ENCODE results near the gene MERTK. TPM values are rescaled to one million over a fixed set of nuclear protein-coding genes. Genes with fewer than 3 reads are reported as not detected.
"Not testable (repeated sequence)": the region's sequence is repeated elsewhere in the genome, so short reads cannot be mapped to it uniquely, and the experiment has no call there.

Gene MERTK
- total RNA-seq, 1 donor from 2014 or later: 14.3 TPM

DNA sequence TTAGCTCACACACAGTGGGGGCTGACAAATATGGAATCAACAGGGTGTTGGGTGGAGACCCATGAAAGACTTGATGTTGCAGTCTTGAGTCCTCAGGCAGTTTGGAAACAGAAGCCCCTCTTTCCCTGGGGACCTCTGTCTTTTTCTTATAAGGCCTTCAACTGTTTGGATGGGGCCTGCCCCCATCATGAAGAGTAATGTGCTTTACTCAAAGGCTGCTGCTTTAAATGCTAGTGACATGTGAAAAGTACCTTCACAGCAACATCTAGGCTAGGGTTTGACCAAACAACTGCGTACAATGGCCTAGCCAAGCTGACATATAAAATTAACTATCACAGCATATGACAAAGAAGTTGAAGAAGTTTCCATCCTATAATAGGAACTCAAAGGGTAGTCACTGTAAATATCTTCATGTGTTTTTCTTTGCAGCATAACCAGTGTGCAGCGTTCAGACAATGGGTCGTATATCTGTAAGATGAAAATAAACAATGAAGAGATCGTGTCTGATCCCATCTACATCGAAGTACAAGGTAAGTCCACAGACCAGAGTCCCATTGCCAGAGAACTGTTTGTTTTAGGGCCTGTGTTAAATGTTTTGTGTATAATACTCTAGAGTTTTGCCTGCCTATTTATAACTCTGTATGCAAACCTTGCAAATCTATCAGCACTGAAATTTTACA is 46.3 kb downstream of the MERTK start:
- DNase-seq (ENCODE audit: low spot score) (no peak), ATAC-seq (peak; percentile 43)

GRCh38 chr2:111945444-111946293 is 47.3 kb downstream of the MERTK start:
- ATAC-seq: peak; percentile 17

DNA sequence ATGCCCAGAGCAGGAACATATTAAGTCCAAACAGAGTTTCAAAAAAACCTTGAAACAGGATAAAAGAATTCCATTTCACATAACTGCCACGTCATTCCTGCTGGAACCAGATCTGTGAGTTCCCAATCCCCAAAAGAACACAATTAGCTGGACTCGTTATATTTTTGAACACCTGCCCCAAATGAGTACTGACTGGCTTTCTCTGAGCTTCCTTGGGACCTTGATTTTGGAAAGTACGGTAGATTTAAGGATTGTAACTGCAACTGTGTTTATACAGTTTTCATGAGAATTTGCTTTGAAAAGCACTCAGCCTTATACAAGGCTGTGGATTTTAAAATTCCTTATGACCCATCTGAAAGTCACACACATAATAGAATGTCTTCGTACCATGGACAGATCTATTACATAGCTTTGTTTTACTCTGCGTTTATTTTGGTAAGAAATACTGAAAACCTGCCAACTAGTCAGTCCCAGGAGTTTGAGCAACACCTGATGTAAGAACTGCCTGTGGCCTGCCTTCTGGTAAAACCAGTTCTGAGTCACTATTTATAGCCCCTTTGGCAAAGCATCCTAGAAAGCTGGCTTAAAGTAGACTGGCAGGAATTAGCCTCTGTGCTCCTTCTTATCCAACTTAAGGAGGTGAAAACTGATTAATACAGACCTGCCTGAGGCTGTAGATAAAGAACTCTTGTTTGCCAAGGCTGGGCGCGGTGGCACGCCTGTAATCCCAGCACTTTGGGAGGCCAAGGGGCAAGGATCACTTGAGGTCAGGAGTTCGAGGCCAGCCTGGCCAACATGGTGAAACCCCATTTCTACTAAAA is 48.1 kb downstream of the MERTK start:
- ATAC-seq (peak; percentile 87), DNase-seq (ENCODE audit: low spot score) (peak; percentile 72)

More at GRCh38 chr2:111945444-111946293, 47.3 kb downstream of the MERTK start:
- no peak for DNase-seq (ENCODE audit: low spot score)

DNA sequence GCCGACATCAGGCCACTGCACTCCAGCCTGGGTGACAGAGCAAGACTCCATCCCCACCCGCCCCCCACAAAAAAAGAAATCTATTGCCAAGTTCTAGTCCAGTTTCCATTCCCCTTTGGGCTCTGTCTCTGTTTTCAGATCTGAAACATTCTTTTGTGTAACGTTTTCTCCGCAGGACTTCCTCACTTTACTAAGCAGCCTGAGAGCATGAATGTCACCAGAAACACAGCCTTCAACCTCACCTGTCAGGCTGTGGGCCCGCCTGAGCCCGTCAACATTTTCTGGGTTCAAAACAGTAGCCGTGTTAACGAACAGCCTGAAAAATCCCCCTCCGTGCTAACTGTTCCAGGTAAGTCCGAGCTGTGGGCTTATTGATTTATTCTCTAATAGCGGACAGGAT is 48.8 kb downstream of the MERTK start:
- no peak for DNase-seq (ENCODE audit: low spot score)
- no peak for ATAC-seq

GRCh38 chr2:111948832-111949231 is 50.4 kb downstream of the MERTK start:
- ATAC-seq: no peak
- DNase-seq (ENCODE audit: low spot score): no peak

DNA sequence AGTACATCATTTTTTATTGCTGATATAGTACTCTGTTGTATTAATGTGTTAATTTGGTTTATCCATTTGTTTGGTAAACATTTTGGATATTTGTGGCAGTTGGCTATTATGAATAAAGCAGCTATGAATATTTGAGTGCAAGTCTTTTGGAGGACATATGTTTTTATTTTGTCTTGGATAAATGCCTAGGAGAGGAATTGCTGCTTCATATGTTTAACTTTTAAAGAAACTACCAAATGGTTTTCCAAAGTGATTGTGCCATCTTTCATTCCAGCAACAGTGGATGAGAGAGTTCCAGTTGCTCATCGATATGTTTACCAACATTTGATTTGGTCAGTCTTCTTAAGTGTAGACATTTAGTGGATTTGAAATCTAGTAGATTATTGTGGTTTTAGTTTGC is 51.8 kb downstream of the MERTK start:
- ATAC-seq: no peak
- no peak for DNase-seq (ENCODE audit: low spot score)

DNA sequence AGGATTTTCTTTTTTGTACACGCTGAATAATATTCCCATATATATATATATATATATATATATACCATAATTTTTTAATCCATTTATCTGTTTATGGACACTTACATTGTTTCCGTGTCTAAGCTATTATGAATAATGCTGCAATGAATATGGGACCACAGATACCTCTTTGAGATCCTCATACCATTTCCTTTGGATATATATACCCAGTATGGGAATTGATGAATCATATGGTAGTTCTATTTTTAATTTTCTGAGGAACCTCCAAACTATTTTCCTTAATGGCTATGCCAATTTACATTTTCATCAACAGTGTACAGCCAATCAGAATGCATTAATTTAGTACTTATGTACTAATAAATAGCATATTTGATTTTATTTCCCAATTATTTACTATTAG is 53.1 kb downstream of the MERTK start:
- no peak for ATAC-seq
- no peak for DNase-seq (ENCODE audit: low spot score)

- ATAC-seq: no peak
These were observed 54.6 kb downstream of the MERTK start for GRCh38 chr2:111952871-111953452.

DNA sequence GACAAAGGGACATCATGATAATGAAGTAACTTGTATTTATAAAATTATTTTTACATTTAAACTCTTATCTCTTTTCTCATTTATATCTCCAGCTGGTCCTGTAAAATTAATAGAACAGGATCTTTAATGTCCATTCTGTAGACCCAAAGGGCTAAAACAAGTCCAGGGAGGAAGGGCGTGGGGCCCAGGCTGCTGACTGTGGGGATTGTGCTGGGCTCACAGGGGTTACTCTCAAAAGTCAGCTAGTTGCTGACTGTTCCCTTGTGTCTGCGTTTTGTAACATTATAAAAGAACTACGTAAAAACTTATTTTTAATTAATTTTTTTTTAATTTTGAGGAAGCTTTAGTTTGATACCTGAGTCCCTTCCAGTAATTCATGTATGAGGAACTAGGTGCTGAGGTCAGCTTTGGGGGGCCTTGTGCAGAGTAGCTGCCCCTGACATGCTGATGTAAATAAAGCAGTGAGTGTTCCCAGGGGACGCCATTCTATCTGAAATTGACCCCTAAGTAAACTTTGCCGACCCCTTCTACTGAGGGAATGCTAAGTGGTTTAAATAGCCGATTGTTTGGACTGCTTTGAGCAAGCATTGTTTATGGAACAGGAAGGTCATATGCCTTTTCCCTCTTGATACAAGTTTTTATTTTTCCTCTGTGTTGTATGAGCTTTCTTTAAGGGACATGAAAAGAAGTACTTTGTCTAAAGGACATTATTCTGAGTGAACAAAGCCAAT is 56.4 kb downstream of the MERTK start:
- DNase-seq (ENCODE audit: low spot score): no peak

More at GRCh38 chr2:111952871-111953452, 54.6 kb downstream of the MERTK start:
- no peak for DNase-seq (ENCODE audit: low spot score)

DNA sequence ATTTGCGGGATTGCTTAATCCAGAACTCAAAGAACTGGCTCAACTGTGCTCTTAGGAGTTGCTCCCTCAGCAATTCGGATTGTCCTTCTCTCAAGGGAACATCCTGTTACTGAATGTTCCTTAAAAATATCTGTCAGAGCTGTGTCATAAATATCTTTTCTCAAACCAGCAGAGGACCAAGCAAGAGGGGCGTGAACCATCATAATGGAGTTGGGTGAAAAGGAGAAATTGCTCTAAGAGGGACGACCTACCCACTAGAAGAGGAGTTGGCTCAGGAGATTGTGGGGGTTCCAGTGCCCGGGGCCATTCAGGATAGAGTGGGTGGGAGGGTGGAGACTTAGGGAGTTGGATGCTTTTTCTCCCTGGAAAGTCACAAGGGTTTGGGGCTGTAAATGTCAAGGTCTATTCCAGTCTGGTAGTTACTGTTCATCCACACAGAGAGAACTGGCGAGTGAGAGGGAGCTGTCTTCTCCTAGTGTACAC is 59.5 kb downstream of the MERTK start:
- peak; percentile 65 for ATAC-seq
- no peak for DNase-seq (ENCODE audit: low spot score)

More for the DNA sequence above, 56.4 kb downstream of the MERTK start:
- peak; percentile 58 for ATAC-seq

GRCh38 chr2:111958901-111959300 is 60.5 kb downstream of the MERTK start:
- DNase-seq (ENCODE audit: low spot score) (no peak), ATAC-seq (no peak)

DNA sequence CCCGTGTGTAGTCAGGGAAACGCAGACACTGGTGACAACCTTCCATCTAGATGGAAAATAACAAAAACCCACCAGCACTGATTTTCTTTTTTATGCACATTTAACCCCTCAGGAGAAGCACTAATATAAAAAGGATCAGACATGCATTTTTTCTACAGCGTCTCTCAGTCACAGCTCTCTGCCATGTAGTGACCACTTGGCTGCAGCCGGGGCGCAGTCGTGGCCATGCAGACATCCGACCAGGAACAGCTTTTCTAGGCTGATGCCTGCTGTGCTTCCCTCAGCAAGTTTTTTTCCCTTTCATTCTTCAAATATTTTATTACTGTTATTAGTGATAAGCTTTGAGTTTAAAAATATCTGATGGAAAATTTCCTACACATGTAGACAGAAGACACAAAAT is 63.3 kb downstream of the MERTK start:
- ATAC-seq: no peak
- no peak for DNase-seq (ENCODE audit: low spot score)

GRCh38 chr2:111963086-111963485 is 64.7 kb downstream of the MERTK start:
- ATAC-seq; DNase-seq (ENCODE audit: low spot score): not testable (repeated sequence)

DNA sequence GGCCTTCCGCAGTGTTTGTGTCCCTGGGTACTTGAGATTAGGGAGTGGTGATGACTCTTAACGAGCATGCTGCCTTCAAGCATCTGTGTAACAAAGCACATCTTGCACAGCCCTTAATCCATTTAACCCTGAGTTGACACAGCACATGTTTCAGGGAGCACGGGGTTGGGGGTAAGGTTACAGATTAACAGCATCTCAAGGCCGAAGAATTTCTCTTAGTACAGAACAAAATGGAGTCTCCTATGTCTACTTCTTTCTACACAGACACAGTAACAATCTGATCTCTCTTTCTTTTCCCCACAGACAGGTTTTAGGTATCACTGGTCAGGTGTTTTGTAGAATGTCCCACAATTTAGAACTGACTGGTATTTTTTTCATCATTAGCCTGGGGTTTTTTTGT is 65.1 kb downstream of the MERTK start:
- DNase-seq (ENCODE audit: low spot score); ATAC-seq: not testable (repeated sequence)

DNA sequence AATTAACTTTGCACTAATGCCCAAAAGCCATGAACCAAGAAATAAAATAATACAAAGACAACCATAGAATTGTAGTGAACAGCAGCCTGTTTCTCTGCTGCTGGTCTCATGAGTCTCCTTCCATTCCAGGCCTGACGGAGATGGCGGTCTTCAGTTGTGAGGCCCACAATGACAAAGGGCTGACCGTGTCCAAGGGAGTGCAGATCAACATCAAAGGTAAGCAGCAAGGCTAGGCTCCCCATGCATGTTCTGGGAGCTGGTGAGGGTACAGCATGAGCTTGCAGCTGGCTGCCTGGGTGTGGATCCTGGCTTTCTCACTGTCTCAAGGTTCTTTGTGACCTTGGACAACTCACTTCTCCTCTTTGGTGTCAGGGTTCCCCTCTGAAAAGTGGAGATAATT is 66.7 kb downstream of the MERTK start:
- ATAC-seq (no peak), DNase-seq (ENCODE audit: low spot score) (no peak)

GRCh38 chr2:111966241-111966640 is 67.8 kb downstream of the MERTK start:
- DNase-seq (ENCODE audit: low spot score): no peak
- ATAC-seq: no peak

DNA sequence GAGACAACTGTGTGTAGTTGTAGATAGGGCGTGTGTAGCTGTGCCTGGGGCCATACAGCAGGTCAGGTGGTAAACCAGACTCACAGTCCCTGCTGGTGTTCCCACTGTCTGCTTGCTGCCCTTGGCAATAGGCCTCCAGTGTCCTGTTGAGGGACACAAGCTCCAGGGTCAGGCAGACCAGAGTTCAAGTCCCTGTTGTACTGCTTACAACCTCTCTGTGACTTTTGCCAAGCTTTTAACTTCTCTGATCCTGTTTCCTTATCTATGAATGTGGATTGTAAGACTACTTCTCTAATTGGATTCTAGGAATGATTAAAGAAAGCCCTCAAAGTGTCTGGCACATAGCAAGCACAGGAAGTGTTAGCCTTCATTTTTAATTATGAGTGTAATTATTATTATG is 68.6 kb downstream of the MERTK start:
- ATAC-seq: peak; percentile 35

DNA sequence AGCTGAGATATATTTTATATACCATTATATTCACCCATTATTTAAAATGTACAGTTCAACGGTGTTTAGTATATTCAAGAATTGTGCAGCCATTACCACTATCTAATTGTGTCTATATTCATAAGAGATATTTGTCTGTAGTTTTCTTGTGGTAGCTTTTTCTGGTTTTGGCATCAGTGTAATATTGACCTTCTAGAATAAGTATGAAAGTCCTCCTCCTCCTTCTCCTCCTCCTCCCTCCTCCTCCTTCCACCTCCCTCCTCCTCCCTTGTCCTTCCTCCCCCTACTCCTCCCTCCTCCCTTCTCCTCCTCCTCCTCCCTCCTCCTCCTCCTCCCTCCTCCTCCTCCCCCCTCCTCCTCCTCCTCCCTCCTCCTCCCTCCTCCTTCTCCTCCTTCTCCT is 72.0 kb downstream of the MERTK start:
- no peak for ATAC-seq
- no peak for DNase-seq (ENCODE audit: low spot score)

More for the DNA sequence above, 68.6 kb downstream of the MERTK start:
- DNase-seq (ENCODE audit: low spot score): no peak

- no peak for DNase-seq (ENCODE audit: low spot score)
- peak; percentile 86 for ATAC-seq
These were observed 74.7 kb downstream of the MERTK start for GRCh38 chr2:111972955-111973565.

DNA sequence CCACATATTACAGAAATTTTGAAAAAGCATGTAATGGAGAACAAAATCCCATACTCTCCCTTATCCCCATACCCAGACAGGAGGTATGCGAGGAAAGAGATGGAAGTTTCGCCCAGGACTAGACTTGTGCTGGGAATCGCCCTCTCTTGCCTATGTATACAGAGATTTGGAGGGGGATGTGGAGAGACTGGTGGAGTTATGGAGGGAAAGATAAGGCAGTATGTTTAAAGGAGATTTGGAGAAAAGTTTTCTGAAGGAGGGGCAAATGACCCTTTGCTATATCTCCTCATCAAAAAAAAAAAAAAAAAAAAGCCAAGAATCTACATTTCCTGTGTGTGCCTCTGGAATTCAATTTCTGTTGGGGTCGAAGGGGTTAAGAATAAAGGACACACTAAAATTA is 75.3 kb downstream of the MERTK start:
- DNase-seq (ENCODE audit: low spot score) (no peak), ATAC-seq (no peak)
